HCT116 (cell line): Measurements from ENCODE around the gene DND1.

ENCODE experiments used
- CEBPB ChIP-seq: IDR thresholded peaks from 2 replicates; pipeline ENCODE4 v1.6.1; 2012; ENCODE audit warnings: low read depth
- EGR1 ChIP-seq: IDR thresholded peaks from 2 replicates; pipeline ENCODE4 v1.6.1; 2012; ENCODE audit warnings: low read depth
- EZH2 ChIP-seq: fragments of 200-600 bp; sonication (generic); IDR thresholded peaks from 2 replicates; pipeline ENCODE4 v1.6.1; 2017; ENCODE audit warnings: antibody characterized with exemption, mixed run types
- FOSL1 ChIP-seq: IDR thresholded peaks from 2 replicates; pipeline ENCODE4 v1.6.1; 2012; ENCODE audit warnings: low read depth
- JUND ChIP-seq: IDR thresholded peaks from 2 replicates; pipeline ENCODE4 v1.6.1; 2012
- POLR2A ChIP-seq: IDR thresholded peaks from 2 replicates; pipeline ENCODE4 v1.7.0; 2011; ENCODE audit warnings: borderline replicate concordance; ENCODE audit not compliant: insufficient read depth, insufficient read length; ENCODE audit errors: extremely low read depth
- TF ChIP-seq, protein P1 (sequence below): IDR thresholded peaks from 2 replicates; pipeline ENCODE4 v1.6.1; 2012
- TF ChIP-seq, protein P2 (sequence below), 3 experiments: fragments of 200-600 bp in 1 of 3; sonication (generic) in 1 of 3; IDR thresholded peaks in 2 of 3; conservative IDR thresholded peaks in 1 of 3; 2 replicates each; pipeline ENCODE4 v1.5.1; 2012 to 2017; ENCODE audit warnings: low read depth in 2 of 3, low read length in 2 of 3, antibody characterized with exemption in 1 of 3, borderline replicate concordance in 1 of 3, control low read depth in 1 of 3, mild to moderate bottlenecking in 1 of 3, mixed read lengths in 1 of 3, mixed run types in 1 of 3, moderate library complexity in 1 of 3; ENCODE audit not compliant: insufficient read depth in 1 of 3
- TF ChIP-seq, protein P3 (sequence below): IDR thresholded peaks from 2 replicates; pipeline ENCODE4 v1.6.1; 2012

DNA sequence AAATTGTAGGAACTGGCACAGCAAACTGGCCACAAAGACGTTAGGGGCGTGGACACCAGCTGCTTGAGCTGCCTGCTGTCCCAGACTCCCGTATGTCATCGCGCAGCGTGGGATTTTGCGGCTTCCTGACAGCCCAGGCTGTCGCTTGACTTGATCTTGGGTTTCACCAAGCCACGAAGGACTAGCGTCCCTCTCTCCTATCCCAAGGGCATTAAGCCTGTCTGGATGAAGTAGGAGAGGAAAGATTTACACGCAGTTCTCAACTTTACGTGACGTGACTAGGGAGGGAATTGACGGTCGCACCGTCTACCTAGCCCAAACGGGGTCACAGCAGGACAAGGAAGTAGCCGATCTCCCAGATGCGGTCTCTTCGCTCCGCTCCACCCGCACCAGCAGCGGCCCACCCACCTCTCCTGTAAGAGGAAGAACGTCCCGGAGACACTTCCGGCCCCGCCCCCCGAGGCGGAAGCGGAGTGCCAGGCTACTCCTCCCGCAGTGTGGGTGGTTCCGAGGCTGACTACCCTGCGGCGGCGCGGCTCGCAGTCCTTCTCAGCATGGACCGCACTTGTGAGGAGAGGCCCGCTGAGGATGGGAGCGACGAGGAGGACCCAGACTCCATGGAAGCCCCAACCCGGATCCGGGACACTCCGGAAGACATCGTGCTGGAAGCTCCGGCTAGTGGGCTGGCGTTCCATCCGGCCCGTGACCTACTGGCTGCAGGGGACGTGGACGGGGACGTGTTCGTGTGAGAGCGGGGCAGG is 8.8 kb downstream of the DND1 start, which contains the start of gene WDR55:
- TF ChIP-seq JUND, result no peak
- no peak for TF ChIP-seq FOSL1
- TF ChIP-seq, protein P1, sequence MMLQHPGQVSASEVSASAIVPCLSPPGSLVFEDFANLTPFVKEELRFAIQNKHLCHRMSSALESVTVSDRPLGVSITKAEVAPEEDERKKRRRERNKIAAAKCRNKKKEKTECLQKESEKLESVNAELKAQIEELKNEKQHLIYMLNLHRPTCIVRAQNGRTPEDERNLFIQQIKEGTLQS, result no peak
- TF ChIP-seq EZH2, result no peak
- TF ChIP-seq CEBPB, result no peak
- TF ChIP-seq POLR2A, result peak; percentile 85
- TF ChIP-seq, protein P2, sequence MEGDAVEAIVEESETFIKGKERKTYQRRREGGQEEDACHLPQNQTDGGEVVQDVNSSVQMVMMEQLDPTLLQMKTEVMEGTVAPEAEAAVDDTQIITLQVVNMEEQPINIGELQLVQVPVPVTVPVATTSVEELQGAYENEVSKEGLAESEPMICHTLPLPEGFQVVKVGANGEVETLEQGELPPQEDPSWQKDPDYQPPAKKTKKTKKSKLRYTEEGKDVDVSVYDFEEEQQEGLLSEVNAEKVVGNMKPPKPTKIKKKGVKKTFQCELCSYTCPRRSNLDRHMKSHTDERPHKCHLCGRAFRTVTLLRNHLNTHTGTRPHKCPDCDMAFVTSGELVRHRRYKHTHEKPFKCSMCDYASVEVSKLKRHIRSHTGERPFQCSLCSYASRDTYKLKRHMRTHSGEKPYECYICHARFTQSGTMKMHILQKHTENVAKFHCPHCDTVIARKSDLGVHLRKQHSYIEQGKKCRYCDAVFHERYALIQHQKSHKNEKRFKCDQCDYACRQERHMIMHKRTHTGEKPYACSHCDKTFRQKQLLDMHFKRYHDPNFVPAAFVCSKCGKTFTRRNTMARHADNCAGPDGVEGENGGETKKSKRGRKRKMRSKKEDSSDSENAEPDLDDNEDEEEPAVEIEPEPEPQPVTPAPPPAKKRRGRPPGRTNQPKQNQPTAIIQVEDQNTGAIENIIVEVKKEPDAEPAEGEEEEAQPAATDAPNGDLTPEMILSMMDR (IDR thresholded peaks at IDR 0.05 in 2 of 3, conservative IDR thresholded peaks at IDR 0.05 in 1 of 3; ENCODE audit: borderline replicate concordance in 1 of 3, insufficient read depth in 1 of 3, low read depth in 2 of 3, low read length in 2 of 3), result no peak
- TF ChIP-seq, protein P3, sequence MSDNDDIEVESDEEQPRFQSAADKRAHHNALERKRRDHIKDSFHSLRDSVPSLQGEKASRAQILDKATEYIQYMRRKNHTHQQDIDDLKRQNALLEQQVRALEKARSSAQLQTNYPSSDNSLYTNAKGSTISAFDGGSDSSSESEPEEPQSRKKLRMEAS, result peak; percentile 79
- TF ChIP-seq EGR1, result peak; percentile 87
